ENCODE data around the gene LTF.

GRCh38 chr3:46472736-46473135 is 8.0 kb upstream of the LTF start:
- no peak for TF ChIP-seq CTCF (conservative IDR thresholded peaks at IDR 0.05; ENCODE audit: low read length)
- no peak for TF ChIP-seq EZH2phosphoT487 (IDR thresholded peaks at IDR 0.05; ENCODE audit: borderline replicate concordance, low read depth, low read length)
